T-helper 22 cell (primary cell): ENCODE results near the gene TFDP1.

Experiments
- DNase-seq: peaks from one replicate; pipeline ENCODE4 v3.0.0-alpha.2; 2020; ENCODE audit warnings: low read depth

TFDP1 gene

GRCh38 chr13:113651511-113652403, 67.2 kb downstream of the TFDP1 start:
- DNase-seq = no peak

GRCh38 chr13:113652404-113653263, 68.1 kb downstream of the TFDP1 start:
- DNase-seq = no peak

- DNase-seq = no peak
Measured at GRCh38 chr13:113653264-113654174, 69.0 kb downstream of the TFDP1 start.

GRCh38 chr13:113654175-113654560, 69.6 kb downstream of the TFDP1 start:
- no peak for DNase-seq

- DNase-seq = no peak
Measured at GRCh38 chr13:113654591-113655345, 70.2 kb downstream of the TFDP1 start.

- DNase-seq = no peak
Measured at GRCh38 chr13:113655346-113656002, 70.9 kb downstream of the TFDP1 start.

GRCh38 chr13:113656003-113656588, 71.5 kb downstream of the TFDP1 start:
- no peak for DNase-seq

- no peak for DNase-seq
Measured at GRCh38 chr13:113656831-113657671, 72.5 kb downstream of the TFDP1 start.

GRCh38 chr13:113657851-113658741, 73.5 kb downstream of the TFDP1 start, which contains the start of gene ATP4B:
TSS of gene ATP4B (minus strand) at chr13:113658198. CDS start at chr13:113658144, 54 bp downstream.
- no peak for DNase-seq

- no peak for DNase-seq
Measured at GRCh38 chr13:113658836-113659235, 74.3 kb downstream of the TFDP1 start.

GRCh38 chr13:113659337-113659736, 74.8 kb downstream of the TFDP1 start:
- no peak for DNase-seq

- DNase-seq = no peak
Measured at GRCh38 chr13:113660066-113660465, 75.5 kb downstream of the TFDP1 start.

GRCh38 chr13:113661509-113661908, 77.0 kb downstream of the TFDP1 start:
- no peak for DNase-seq

GRCh38 chr13:113663934-113664333, 79.4 kb downstream of the TFDP1 start:
- no peak for DNase-seq

- DNase-seq = no peak
Measured at GRCh38 chr13:113664751-113665596, 80.4 kb downstream of the TFDP1 start.

GRCh38 chr13:113665597-113666328, 81.2 kb downstream of the TFDP1 start:
- DNase-seq = no peak

- DNase-seq = no peak
Measured at GRCh38 chr13:113666329-113666670, 81.7 kb downstream of the TFDP1 start.
